ENCODE measurements around the gene INSR.

INSR gene

DNA sequence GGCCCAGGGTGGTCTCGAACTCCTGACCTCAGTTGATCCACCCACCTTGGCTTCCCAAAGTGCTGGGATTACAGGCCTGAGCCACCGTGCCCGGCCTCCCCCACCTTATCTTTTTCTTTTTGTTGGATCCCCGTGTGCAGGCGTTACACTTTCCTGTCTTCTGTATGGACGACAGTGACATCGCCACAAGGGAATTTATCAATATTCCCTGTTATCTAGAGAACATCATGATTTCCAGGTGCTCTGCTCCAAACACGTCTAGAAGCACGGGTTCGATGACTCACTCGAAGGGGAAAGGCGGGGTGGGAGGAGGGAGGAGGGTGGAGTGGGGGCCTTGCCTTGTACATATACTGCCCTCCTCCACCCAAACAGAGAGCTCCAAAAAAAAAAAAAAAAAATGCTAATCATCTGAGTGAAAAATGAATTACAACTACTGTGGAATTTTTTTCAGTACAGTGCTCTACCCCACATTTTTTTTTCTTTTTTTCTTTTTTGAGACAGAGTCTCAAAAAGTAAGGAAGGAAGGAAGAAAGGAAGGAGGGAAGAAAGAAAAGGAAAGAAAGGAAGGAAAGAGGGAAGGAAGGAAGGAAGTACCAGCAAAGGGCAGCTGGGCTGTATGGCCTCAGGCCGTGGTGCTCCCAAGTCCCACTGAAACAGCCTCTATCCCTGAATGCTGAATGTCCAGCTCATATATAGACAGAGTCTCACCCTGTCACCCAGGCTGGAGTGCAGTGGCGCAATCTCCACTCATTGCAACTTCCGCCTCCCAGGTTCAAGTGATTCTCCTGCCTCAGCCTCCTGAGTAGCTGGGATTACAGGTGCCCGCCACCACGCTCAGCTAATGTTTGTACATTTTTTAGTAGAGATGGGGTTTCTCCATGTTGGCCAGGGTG lies 36.8 kb downstream of the INSR start:
- Mint-ChIP-seq H3K4me1 (peaks cover 8% of the 10 kb centered on the region), H3K36me3 (peaks cover 2% of the 10 kb centered on the region), H3K9me3 (no peaks in the 10 kb centered on the region), H3K27me3 (peaks cover 7% of the 10 kb centered on the region), H3K4me3 (no peak overlapping the region), H3K27ac (no peak overlapping the region)
- ATAC-seq (ENCODE audit: low read depth) (no peak), DNase-seq (ENCODE audit: low spot score in 2 of 2) (no peak)

DNA sequence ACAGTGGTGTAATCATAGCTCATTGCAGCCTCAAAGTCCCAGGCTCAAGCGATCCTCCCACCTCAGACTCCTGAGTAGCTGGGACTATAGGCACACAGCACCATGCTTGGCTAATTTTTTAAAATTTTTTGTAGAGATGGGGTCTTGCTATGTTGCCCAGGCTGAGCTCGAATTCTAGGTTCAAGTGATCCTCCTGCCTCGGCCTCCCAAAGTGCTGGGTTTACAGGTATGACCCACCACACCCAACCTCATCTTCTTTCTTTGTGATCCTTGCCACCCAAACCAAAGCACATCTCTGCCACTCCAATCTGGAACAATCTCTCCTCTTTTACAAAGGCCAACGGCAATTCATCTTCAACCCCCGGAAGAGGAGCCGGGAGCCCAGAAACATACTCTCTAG lies 38.6 kb downstream of the INSR start:
- H3K9me3 Mint-ChIP-seq, result no peaks in the 10 kb centered on the region
- peaks cover 2% of the 10 kb centered on the region for H3K36me3 Mint-ChIP-seq
- H3K4me3 Mint-ChIP-seq, result no peak overlapping the region
- H3K27ac Mint-ChIP-seq, result no peak overlapping the region
- DNase-seq (ENCODE audit: low spot score in 2 of 2) (no peak), ATAC-seq (ENCODE audit: low read depth) (no peak)
- H3K27me3 Mint-ChIP-seq, result peaks cover 6% of the 10 kb centered on the region
- peaks cover 9% of the 10 kb centered on the region for H3K4me1 Mint-ChIP-seq

DNA sequence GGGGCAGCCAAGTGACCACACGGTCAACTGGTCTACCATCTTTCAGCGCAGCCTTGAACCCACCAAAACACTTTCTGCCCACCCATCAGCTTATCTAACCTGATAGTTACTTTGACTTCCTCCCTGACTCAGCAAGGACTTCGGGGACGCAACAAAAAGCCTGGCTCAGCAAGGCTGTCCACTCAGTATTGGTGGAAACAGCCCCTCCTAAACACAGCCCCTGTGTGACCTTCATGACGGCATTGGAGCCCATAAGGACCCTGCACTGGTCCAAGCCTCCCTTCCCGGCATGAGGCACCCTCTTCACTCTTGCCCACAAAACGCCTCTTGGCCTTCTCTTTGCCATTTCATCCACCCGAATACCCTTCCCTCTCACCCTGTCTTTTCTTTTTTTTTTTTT lies 39.1 kb downstream of the INSR start:
- Mint-ChIP-seq H3K4me3 (no peak overlapping the region), H3K27ac (no peak overlapping the region)
- no peak for ATAC-seq (ENCODE audit: low read depth)

DNA sequence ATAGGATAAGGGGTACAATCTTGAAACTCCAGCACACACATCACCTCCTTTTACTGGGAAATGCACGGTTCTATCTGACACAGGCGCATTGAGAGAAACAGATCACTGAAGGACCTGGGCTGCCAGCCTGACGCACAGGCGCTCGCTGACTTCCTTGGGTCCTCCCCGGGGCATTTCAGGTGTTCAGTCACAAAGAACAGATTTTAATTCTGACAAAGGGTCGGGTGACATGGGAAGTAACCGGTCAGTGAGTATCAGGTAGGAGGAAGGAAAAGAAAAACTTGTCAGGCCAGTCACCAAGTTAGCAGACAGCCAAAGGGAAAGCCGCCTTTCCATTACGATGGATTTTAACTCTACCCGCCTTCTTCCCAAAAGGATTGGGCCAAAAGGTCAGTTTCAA lies 39.6 kb downstream of the INSR start:
- H3K4me3 Mint-ChIP-seq, result no peak overlapping the region
- peak overlapping the region; percentile 45 for H3K27ac Mint-ChIP-seq
- no peak for DNase-seq (ENCODE audit: low spot score in 2 of 2)
- H3K36me3 Mint-ChIP-seq, result peaks cover 2% of the 10 kb centered on the region
- ATAC-seq (ENCODE audit: low read depth), result no peak
- peaks cover 14% of the 10 kb centered on the region for H3K4me1 Mint-ChIP-seq
- H3K9me3 Mint-ChIP-seq, result no peaks in the 10 kb centered on the region
- H3K27me3 Mint-ChIP-seq, result peaks cover 5% of the 10 kb centered on the region

More for the DNA sequence above, 39.1 kb downstream of the INSR start:
- Mint-ChIP-seq H3K4me1 (peaks cover 11% of the 10 kb centered on the region), H3K9me3 (no peaks in the 10 kb centered on the region), H3K27me3 (peaks cover 4% of the 10 kb centered on the region), H3K36me3 (peaks cover 2% of the 10 kb centered on the region)
- DNase-seq (ENCODE audit: low spot score in 2 of 2), result no peak

DNA sequence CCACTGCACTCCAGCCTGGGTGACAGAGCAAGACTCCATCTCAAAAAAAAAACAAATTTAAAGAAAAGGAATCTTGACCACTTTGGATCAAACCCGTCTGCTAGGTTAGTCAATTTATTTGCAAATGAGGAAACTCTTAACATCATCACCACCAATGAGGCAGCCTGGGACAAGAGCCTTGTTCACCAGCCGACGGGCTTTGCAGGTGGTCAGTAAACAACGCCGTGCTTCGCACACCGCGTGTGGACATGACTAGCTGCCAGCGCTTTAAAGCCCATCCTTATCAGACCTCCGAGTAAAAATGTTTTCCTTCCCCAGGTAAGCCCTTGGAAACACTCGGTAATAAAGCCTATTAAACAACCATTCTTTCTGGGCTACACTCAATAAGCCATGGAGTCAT lies 41.9 kb downstream of the INSR start:
- Mint-ChIP-seq H3K27me3 (peaks cover 2% of the 10 kb centered on the region), H3K4me3 (no peak overlapping the region), H3K27ac (no peak overlapping the region), H3K9me3 (no peaks in the 10 kb centered on the region), H3K4me1 (peaks cover 10% of the 10 kb centered on the region), H3K36me3 (peaks cover 2% of the 10 kb centered on the region)
- no peak for ATAC-seq (ENCODE audit: low read depth)
- DNase-seq (ENCODE audit: low spot score in 2 of 2), result no peak

DNA sequence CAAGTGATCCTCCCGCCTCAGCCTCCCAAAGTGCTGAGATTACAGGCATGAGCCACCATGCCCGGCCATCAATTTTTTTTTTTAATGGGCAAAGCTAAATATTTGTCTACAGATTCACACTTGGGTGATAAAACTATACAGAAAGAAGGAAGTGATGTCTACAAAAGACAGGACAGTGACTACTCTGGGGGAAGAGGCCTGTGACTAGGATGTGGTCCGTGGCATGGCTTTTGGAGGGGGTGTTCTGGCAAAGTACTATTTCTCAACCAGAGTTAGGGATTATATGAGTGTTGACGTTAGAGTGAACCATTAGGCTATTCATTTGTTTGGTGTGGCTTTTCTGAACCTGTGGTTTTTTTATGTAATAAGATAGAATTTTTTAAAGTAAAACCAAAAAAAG lies 42.7 kb downstream of the INSR start:
- Mint-ChIP-seq H3K27me3 (peaks cover 2% of the 10 kb centered on the region), H3K27ac (no peak overlapping the region), H3K9me3 (peaks cover 2% of the 10 kb centered on the region), H3K36me3 (peaks cover 4% of the 10 kb centered on the region), H3K4me1 (peaks cover 10% of the 10 kb centered on the region), H3K4me3 (no peak overlapping the region)
- no peak for DNase-seq (ENCODE audit: low spot score in 2 of 2)
- no peak for ATAC-seq (ENCODE audit: low read depth)

DNA sequence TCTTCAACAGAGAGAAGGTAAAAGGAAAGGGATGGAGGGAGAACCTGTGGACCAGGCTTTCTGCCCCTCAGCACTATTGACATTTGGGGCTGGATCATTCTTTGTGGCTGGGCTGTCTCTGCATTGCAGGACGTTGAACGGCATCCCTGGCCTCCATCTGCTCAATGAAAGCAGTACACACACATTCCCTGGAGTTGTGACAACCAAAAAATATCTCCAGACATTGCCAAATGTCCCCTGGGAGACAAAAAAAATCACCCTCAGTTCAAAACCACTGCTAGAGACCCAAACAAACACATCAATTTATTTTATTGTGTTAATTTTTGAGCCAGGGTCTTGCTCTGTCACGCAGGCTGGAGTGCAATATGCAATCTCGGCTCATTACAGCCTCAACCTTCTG lies 43.3 kb downstream of the INSR start:
- H3K27ac Mint-ChIP-seq, result no peak overlapping the region
- peaks cover 2% of the 10 kb centered on the region for H3K27me3 Mint-ChIP-seq
- peaks cover 4% of the 10 kb centered on the region for H3K36me3 Mint-ChIP-seq
- peaks cover 10% of the 10 kb centered on the region for H3K4me1 Mint-ChIP-seq
- ATAC-seq (ENCODE audit: low read depth) (no peak), DNase-seq (ENCODE audit: low spot score in 2 of 2) (no peak)
- H3K4me3 Mint-ChIP-seq, result no peak overlapping the region
- peaks cover 2% of the 10 kb centered on the region for H3K9me3 Mint-ChIP-seq

DNA sequence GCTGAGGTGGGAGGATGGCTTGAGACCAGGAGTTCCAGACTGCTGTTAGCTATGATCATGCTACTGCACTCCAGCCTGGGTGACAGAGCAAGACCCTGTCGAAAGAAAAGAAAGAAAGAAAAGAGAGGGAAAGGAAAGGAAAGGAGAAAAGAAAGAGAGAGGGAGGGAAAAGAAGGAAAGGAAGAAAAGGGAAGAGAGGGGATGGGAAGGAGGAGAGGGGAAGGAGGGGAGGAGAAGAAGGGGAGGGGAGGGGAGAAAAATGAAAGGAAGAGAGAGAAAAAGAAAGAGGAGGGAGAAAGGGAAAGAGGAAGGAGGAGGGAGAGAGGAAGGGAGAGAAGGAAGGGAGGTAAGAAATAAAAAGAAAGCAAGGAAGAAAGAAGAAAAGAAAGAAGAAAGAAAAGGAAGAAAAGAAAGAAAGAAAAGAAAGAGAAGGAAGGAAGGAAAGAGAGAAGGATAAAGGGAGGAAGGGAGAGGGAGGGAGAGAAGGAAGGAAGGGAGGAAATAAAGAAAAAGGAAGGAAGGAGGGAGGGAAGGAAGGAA lies 44.1 kb downstream of the INSR start:
- H3K36me3 Mint-ChIP-seq, result peaks cover 4% of the 10 kb centered on the region
- DNase-seq (ENCODE audit: low spot score in 2 of 2), result no peak
- peaks cover 2% of the 10 kb centered on the region for H3K27me3 Mint-ChIP-seq
- peaks cover 2% of the 10 kb centered on the region for H3K9me3 Mint-ChIP-seq
- no peak overlapping the region for H3K4me3 Mint-ChIP-seq
- peak overlapping the region; percentile 18 for H3K27ac Mint-ChIP-seq
- ATAC-seq (ENCODE audit: low read depth), result no peak
- peaks cover 10% of the 10 kb centered on the region for H3K4me1 Mint-ChIP-seq

DNA sequence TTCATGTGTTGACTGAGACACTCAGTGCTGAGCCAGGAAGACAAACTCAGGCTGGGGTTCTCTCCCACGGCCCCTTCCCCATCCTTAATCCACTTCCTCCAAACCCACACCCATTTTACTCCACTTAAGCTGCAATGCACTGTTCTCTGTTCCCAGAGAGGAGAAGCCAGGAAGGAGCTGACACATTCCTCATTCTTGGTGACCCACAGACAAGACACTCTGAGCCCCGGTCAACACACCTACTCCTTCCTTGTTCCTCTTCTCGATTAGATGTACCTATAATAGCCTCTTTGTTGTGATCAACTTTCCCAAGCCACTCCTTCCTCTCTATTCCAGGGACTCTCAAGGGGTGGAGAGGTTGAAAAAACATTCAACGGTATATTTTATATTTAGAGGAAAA lies 47.1 kb downstream of the INSR start:
- H3K27ac Mint-ChIP-seq, result no peak overlapping the region
- ATAC-seq (ENCODE audit: low read depth), result no peak
- peaks cover 2% of the 10 kb centered on the region for H3K36me3 Mint-ChIP-seq
- no peak for DNase-seq (ENCODE audit: low spot score in 2 of 2)
- no peak overlapping the region for H3K4me3 Mint-ChIP-seq
- H3K27me3 Mint-ChIP-seq, result peaks cover 2% of the 10 kb centered on the region
- H3K9me3 Mint-ChIP-seq, result peaks cover 2% of the 10 kb centered on the region
- H3K4me1 Mint-ChIP-seq, result peaks cover 14% of the 10 kb centered on the region

DNA sequence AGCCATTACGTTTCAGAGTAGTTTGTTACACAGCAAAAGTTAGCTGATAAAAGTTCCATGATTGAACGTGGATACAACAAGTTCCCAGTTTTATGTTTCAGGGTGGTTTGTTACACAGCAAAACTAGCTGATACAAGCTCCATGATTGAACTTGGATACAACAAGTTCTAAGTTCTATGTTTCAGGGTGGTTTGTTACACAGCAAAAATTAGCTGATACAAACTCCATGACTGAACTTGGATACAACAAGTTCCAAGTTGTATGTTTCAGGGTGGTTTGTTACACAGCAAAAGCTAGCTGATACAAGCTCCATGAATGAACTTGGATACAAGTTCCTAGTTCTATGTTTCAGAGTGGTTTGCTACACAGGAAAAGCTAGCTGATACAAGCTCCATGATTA lies 47.6 kb downstream of the INSR start:
- DNase-seq (ENCODE audit: low spot score in 2 of 2), result no peak
- Mint-ChIP-seq H3K27me3 (peaks cover 2% of the 10 kb centered on the region), H3K4me3 (no peak overlapping the region), H3K4me1 (peaks cover 17% of the 10 kb centered on the region), H3K9me3 (peaks cover 2% of the 10 kb centered on the region), H3K27ac (no peak overlapping the region), H3K36me3 (peaks cover 2% of the 10 kb centered on the region)
- ATAC-seq (ENCODE audit: low read depth), result no peak

DNA sequence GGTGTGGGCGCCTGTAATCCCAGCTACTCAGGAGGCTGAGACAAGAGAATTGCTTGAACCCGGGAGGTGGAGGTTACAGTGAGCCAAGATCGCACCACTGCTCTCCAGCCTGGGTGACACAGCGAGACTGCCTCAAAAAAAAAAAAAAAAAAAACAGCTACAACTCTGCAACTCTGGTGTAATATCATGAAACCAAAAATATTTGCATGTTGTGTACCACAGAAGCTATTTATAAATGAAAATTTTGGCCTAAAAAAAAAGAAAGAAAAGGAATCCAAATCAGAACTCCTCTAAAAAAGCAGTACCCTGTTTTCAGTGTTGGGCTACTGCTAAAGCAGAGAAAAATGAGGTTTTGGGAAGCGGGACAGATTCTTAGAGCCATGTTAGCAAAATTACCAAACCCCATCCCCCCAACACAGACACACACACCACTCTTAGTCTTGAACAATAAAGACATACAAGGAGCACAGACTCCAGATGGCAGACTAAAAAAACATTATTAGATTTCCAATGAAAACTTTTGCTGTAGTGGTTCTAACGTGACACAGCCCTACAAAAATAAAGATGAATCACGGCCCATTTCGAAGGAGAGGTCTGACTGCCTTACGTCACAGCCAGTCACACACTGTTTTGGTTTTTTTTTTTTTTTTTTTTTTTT lies 51.5 kb downstream of the INSR start:
- no peaks in the 10 kb centered on the region for H3K27me3 Mint-ChIP-seq
- peaks cover 9% of the 10 kb centered on the region for H3K4me1 Mint-ChIP-seq
- peaks cover 4% of the 10 kb centered on the region for H3K9me3 Mint-ChIP-seq
- peak overlapping the region; percentile 81 for H3K27ac Mint-ChIP-seq
- peaks cover 2% of the 10 kb centered on the region for H3K36me3 Mint-ChIP-seq
- H3K4me3 Mint-ChIP-seq, result peak overlapping the region; percentile 57
- ATAC-seq (ENCODE audit: low read depth) (peak; percentile 79), DNase-seq (ENCODE audit: low spot score in 2 of 2) (peak in 1 of 2 donors; percentile 11)

DNA sequence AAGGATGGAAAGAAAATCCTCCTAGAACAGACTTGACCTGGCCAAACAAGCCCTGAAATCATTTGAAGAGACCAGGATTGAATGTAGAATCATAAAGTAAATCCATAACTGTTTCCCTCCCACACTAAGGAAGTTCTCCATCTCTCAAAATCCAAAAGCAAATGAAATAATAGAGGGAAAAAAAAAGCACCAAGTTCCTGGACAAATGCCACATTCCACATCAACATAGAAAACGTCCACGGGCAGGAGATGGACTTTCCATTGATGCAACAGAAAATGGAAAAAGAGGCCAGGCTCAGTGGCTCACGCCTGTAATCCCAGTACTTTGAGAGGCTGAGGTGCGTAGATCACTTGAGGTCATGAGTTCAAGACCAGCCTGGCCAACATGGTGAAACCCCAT lies 56.2 kb downstream of the INSR start:
- H3K27me3 Mint-ChIP-seq, result peaks cover 2% of the 10 kb centered on the region
- no peaks in the 10 kb centered on the region for H3K36me3 Mint-ChIP-seq
- peaks cover 10% of the 10 kb centered on the region for H3K4me1 Mint-ChIP-seq
- H3K4me3 Mint-ChIP-seq, result no peak overlapping the region
- ATAC-seq (ENCODE audit: low read depth) (no peak), DNase-seq (ENCODE audit: low spot score in 2 of 2) (no peak)
- H3K9me3 Mint-ChIP-seq, result peaks cover 2% of the 10 kb centered on the region
- no peak overlapping the region for H3K27ac Mint-ChIP-seq

DNA sequence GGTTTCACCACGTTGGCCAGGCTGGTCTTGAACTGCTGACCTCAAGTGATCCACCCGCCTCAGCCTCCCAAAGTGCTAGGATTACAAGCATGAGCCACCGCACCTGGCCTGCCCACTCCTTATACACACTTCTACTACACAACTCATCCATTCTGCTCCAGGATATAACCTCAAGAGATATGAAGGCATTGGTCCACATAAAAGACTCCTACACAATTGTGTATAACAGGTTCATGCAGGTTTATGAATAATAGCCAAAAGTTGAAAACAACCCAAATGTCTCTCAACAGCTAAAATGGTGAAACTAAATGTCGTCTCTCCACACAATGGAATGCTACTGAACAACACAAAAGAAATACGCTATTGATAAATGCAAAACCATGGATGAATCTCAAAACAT lies 58.1 kb downstream of the INSR start:
- H3K36me3 Mint-ChIP-seq, result no peaks in the 10 kb centered on the region
- DNase-seq (ENCODE audit: low spot score in 2 of 2) (no peak), ATAC-seq (ENCODE audit: low read depth) (no peak)
- H3K4me1 Mint-ChIP-seq, result peaks cover 3% of the 10 kb centered on the region
- peaks cover 2% of the 10 kb centered on the region for H3K27me3 Mint-ChIP-seq
- no peak overlapping the region for H3K27ac Mint-ChIP-seq
- peaks cover 2% of the 10 kb centered on the region for H3K9me3 Mint-ChIP-seq
- H3K4me3 Mint-ChIP-seq, result no peak overlapping the region

DNA sequence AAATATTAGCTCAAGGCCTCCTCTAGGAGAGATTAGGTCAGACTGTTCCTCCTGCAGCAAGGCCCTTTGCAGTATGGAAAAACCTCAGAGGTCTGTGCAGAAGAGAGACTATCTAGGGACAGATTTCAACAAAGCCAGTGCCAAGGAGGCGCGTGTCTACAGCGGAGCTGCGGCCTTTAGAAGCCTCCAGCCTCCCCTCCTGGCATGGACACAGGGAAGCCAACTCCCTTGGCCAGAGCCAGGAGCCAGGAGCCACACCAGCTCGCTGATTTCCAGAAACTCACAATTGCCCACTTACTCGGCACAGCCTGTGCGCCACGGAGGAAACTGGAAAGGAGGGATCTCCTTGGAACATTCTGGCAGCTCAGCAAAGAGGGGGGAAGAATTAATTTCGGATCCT lies 63.4 kb downstream of the INSR start:
- Mint-ChIP-seq H3K4me1 (peaks cover 7% of the 10 kb centered on the region), H3K4me3 (no peak overlapping the region), H3K36me3 (peaks cover 5% of the 10 kb centered on the region), H3K27me3 (peaks cover 6% of the 10 kb centered on the region), H3K27ac (no peak overlapping the region), H3K9me3 (peaks cover 5% of the 10 kb centered on the region)
- no peak for ATAC-seq (ENCODE audit: low read depth)
- DNase-seq (ENCODE audit: low spot score in 2 of 2), result no peak
